Eye (tissue), 1 donor: ENCODE data around the gene RFC5.
"Not testable (repeated sequence)": the region's sequence is repeated elsewhere in the genome, so short reads cannot be mapped to it uniquely, and the experiment has no call there.

Experiments
- DNase-seq: peaks from one replicate; pipeline ENCODE4 v3.0.0-alpha.2; 2015

RFC5 gene

GRCh38 chr12:118016424-118017264 lies at the start of gene RFC5:
TSS of gene RFC5 (plus strand) at chr12:118016703. CDS start at chr12:118016828, 125 bp downstream.
- DNase-seq: peak; percentile 100

- DNase-seq: peak; percentile 13
Observed at GRCh38 chr12:117967043-117967442, 49.5 kb upstream of the RFC5 start.

GRCh38 chr12:117967512-117967911 lies 49.0 kb upstream of the RFC5 start:
- peak; percentile 16 for DNase-seq

GRCh38 chr12:117968151-117968789 lies 48.2 kb upstream of the RFC5 start:
- DNase-seq: no peak

GRCh38 chr12:117968826-117969659 lies 47.5 kb upstream of the RFC5 start, which contains the start of gene KSR2:
TSS of gene KSR2 (minus strand) at chr12:117968990. CDS start at chr12:117968255, 735 bp downstream.
- peak; percentile 94 for DNase-seq

- DNase-seq: no peak
Observed at GRCh38 chr12:117970334-117970733, 46.2 kb upstream of the RFC5 start.

GRCh38 chr12:117972301-117972700 lies 44.2 kb upstream of the RFC5 start:
- no peak for DNase-seq

- no peak for DNase-seq
Observed at GRCh38 chr12:117975006-117975405, 41.5 kb upstream of the RFC5 start.

GRCh38 chr12:117977373-117977772 lies 39.1 kb upstream of the RFC5 start:
- DNase-seq: no peak

- no peak for DNase-seq
Observed at GRCh38 chr12:117980616-117981015, 35.9 kb upstream of the RFC5 start.

GRCh38 chr12:117981267-117981666 lies 35.2 kb upstream of the RFC5 start:
- no peak for DNase-seq

GRCh38 chr12:117985182-117985581 lies 31.3 kb upstream of the RFC5 start:
- no peak for DNase-seq

GRCh38 chr12:117986705-117987469 lies 29.6 kb upstream of the RFC5 start:
- no peak for DNase-seq

GRCh38 chr12:117994551-117995438 lies 21.7 kb upstream of the RFC5 start:
- DNase-seq: no peak

GRCh38 chr12:117998719-117999118 lies 17.8 kb upstream of the RFC5 start:
- no peak for DNase-seq

GRCh38 chr12:117999806-118000205 lies 16.7 kb upstream of the RFC5 start:
- not testable (repeated sequence) for DNase-seq

GRCh38 chr12:118010903-118011302 lies 5.6 kb upstream of the RFC5 start:
- no peak for DNase-seq

GRCh38 chr12:118011377-118011776 lies 5.1 kb upstream of the RFC5 start:
- DNase-seq: no peak

GRCh38 chr12:118011961-118012360 lies 4.5 kb upstream of the RFC5 start:
- DNase-seq: no peak

- no peak for DNase-seq
Observed at GRCh38 chr12:118013283-118013682, 3.2 kb upstream of the RFC5 start.

GRCh38 chr12:118015306-118015705 lies 1.2 kb upstream of the RFC5 start:
- DNase-seq: no peak
